22Rv1 (cell line): ENCODE results near the gene SLC25A24.
"Not testable (repeated sequence)": the region's sequence is repeated elsewhere in the genome, so short reads cannot be mapped to it uniquely, and the experiment has no call there.

ENCODE experiments used
- ZFX ChIP-seq: fragments of 450-650 bp; IDR thresholded peaks from 2 replicates; pipeline ENCODE4 v1.6.1; 2017; ENCODE audit warnings: antibody characterized with exemption, borderline replicate concordance
- TF ChIP-seq, protein P1 (sequence below): fragments of 450-650 bp; IDR thresholded peaks from 2 replicates; pipeline ENCODE4 v1.5.1; 2017; ENCODE audit warnings: mild to moderate bottlenecking

DNA sequence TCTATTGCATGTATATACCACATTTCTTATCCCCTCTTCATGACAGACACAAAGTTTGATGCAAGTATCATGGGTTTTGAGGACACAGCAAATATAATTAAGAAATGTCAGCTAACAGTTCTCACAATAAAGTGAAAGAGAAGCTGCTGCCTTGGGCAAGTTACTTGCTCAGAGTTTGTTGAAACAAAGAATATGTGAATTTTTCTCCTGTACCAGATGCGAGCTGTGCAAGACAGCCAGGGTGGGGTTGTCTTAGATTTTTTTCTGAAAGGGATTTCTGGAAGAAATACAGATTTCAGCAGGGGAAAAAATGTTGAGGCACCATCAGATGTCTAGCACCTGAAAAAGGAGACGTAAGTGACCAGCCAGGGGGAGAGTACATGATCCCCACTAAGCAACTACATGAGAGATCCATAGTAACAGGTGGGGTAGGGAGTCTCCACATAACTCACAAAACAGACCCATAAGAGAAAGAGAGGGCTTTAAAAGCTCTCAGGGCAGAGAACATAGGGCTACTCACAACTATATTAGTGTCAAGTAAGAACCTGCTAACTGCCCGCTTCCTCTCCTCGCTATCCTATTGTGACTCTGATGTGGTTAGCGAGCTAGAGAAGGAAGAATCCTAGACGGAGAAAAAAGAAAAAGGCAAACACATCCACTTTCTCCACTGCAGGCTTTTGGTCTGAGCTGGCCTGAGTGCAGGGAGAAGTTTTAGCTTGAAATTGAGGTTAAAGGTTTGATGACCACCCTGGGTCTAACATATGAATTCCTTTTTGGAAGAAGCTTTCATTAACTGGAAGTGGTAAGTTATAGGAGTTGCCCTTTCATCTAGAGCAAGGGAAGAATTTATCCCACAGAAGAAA, 16.1 kb upstream of the SLC25A24 start:
- TF ChIP-seq, protein P1, sequence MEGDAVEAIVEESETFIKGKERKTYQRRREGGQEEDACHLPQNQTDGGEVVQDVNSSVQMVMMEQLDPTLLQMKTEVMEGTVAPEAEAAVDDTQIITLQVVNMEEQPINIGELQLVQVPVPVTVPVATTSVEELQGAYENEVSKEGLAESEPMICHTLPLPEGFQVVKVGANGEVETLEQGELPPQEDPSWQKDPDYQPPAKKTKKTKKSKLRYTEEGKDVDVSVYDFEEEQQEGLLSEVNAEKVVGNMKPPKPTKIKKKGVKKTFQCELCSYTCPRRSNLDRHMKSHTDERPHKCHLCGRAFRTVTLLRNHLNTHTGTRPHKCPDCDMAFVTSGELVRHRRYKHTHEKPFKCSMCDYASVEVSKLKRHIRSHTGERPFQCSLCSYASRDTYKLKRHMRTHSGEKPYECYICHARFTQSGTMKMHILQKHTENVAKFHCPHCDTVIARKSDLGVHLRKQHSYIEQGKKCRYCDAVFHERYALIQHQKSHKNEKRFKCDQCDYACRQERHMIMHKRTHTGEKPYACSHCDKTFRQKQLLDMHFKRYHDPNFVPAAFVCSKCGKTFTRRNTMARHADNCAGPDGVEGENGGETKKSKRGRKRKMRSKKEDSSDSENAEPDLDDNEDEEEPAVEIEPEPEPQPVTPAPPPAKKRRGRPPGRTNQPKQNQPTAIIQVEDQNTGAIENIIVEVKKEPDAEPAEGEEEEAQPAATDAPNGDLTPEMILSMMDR = not testable (repeated sequence)
- not testable (repeated sequence) for TF ChIP-seq ZFX
